ENCODE measurements around the gene SCN5A.

The SCN5A gene

DNA sequence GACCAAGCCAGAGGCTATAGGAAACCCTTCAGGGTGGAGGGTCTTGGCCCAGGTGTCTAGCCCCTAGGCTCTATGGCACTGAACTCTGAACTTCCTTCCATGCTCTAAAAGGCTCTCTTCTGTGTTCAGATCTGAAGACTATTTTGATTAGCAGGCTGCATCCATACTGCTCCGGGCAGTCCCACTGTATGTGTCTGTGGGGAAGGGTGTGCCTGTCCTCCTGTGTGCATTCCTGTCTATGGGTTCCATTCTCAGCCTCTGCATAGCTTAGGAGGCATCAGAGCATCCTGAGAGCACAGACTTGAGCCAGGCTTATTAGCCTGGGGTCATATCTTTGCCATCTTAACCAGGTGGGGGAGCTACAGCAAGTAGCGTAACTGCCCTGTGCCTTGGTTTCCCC lies 115.3 kb downstream of the SCN5A start:
- DNase-seq: no peak

- DNase-seq: no peak
These were observed 116.1 kb downstream of the SCN5A start for GRCh38 chr3:38533285-38533976.

DNA sequence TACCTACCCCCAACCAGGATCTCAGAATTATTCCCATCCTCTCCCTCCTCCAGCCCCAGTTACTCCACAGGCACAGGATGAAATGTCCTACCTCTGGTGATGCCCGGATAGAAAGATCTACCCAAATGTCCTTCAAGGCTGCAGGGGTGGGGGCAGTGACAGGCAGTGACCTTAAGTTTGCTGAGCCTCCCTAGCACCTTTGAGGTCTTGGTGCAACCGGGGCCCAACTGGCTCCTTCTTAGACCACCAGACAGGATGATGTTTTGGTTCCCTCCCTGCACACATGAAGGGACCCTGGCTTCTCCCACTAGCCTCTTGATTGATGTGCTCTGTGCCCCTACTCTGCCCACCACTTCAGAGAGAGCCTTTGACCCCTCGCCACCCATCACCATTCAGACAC lies 117.0 kb downstream of the SCN5A start:
- DNase-seq: no peak

- DNase-seq: no peak
These were observed 121.0 kb downstream of the SCN5A start for GRCh38 chr3:38528457-38528856.

DNA sequence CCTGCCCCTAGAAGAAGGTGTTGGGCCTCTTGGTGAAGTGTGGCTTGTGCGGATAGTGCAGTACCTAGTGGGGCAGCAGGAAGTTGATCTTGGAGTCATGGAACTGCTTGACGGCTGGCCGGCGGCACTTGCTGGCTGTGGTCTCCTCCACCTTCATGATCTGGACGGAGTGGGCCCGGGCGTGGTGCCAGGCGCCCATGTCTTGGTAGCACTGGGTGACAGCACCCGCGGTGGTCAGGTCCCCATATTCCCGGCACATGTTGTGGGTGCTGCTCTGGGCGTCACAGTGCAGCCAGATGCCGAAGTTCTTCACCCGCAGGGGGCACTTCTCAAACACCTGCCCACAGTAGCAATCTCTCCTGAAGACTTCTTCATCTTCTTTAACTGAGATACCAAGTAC lies 122.7 kb downstream of the SCN5A start:
- DNase-seq: no peak

DNA sequence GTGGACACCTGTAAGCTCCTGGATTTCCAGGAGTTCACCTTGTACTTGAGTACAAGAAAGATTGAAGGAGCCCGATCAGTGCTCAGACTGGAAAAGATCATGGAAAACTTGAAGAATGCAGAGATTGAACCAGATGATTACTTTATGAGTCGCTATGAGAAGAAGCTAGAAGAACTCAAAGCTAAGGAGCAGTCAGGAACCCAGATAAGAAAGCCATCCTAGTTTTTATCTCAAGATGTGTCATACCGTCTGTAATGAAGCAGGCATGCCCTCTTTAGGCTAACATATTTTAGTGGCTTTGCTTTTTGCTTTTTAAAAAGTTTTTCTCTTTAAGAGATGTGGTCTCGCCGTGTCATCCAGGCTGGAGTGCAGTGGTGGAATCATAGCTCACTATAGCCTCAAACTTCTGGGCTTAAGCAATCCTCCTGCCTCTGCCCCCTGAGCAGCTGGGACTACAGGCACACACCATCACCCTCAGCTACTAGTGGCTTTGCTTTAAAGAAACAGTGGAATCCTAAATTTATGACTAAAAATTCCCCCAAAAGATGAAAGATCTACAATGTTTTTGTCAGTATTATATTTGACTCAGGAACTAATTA lies 125.2 kb downstream of the SCN5A start:
- DNase-seq: no peak

- DNase-seq: no peak
These were observed 127.5 kb downstream of the SCN5A start for GRCh38 chr3:38522002-38522401.

GRCh38 chr3:38521391-38521987 lies 128.0 kb downstream of the SCN5A start:
- peak; percentile 37 for DNase-seq

DNA sequence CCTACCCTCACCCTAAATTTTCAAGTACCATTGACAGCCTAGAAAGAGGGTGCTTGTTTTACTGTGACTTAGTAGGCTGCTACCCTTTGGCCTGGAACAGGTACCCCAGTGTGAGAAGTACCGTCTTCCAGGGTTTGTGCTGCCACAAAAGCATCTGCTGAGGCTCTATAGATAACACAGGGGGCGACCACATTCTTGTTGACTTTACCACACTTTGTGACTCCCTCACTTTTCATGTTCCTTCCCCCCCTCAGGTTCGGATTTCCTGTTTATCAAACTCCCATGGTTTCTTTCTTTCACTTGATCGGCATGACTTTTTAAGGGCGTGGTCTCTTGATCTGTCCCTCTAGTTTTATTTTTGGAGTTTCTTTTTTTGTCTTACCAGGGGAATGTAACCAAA lies 129.8 kb downstream of the SCN5A start:
- DNase-seq: no peak

- DNase-seq: no peak
These were observed 130.5 kb downstream of the SCN5A start for GRCh38 chr3:38519000-38519399.

DNA sequence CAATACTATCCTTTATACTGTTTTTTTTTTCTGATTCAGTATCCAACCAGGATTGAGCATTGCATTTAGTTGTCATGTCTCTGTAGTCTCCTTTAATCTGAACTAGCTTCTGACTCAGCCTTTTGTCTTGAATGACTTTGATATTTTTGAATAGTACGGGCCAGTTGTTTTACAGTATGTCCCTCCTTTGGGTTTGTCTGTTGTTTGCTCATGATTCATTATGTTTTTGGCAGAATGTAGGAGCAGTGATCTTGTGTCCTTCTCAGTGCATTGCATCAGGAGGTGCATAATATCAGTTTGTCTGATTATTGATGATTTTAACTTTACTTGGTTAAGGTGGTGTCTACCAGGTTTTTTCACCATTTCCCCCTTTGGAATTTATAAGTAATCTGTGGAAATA lies 132.8 kb downstream of the SCN5A start:
- no peak for DNase-seq

- DNase-seq: no peak
These were observed 134.1 kb downstream of the SCN5A start for GRCh38 chr3:38515367-38515766.

DNA sequence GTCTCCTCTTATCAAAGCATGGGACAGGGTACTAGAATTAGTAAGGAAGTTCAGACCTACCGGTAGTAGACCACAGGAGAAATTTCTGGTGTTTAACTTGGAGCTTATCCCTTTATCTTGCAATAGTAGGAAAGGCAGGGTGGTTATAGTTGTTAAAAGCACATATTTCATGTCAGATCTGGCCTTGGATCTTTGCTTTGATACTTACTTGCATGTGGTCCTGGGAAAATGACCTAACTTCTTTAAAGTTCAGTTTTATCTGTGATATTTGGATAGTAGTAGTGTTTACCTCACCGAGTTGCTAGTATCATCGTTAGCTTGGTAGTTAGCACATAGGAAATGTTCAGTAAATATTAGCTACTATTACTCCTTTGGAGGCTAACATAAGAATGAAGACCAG lies 137.9 kb downstream of the SCN5A start:
- no peak for DNase-seq

GRCh38 chr3:38510631-38511030 lies 138.9 kb downstream of the SCN5A start:
- no peak for DNase-seq

DNA sequence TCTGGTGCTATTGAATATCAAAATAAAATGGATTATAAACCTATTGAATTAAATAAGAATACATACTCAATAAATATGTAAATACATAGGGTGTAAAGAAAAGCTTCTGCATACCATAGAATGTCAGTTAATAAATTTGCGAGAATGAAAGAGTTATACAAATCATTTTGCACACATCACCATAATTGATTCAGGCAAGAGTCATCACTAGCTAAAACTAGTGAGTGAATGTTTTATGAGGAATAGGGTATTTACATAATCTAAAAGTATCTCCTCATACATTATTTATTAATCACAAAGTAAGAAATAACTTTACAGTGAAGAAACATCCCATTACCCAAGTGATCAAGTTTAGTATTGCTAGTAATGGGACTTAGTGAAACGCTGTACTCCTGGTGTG lies 139.8 kb downstream of the SCN5A start:
- no peak for DNase-seq

GRCh38 chr3:38507120-38507519 lies 142.4 kb downstream of the SCN5A start:
- DNase-seq: no peak

GRCh38 chr3:38500688-38501417 lies 148.6 kb downstream of the SCN5A start:
- DNase-seq: no peak
